ENCODE results near the gene C16orf92. TPM values are rescaled to one million over a fixed set of nuclear protein-coding genes. Genes with fewer than 3 reads are reported as not detected.

C16orf92 gene
- total RNA-seq, 1 donor from 2014 or later, result not detected

- no peak overlapping the region for H3K27ac Mint-ChIP-seq
- no peak for DNase-seq
- H3K4me1 Mint-ChIP-seq, result no peaks in the 10 kb centered on the region
- no peaks in the 10 kb centered on the region for H3K27me3 Mint-ChIP-seq
- H3K9me3 Mint-ChIP-seq, result no peaks in the 10 kb centered on the region
- H3K36me3 Mint-ChIP-seq (ENCODE audit: low read depth), result peaks cover 62% of the 10 kb centered on the region
- no peak overlapping the region for H3K4me3 Mint-ChIP-seq
- intact Hi-C loops (cut with micrococcal nuclease), result no loop called here
These were observed 38.7 kb upstream of the C16orf92 start for GRCh38 chr16:29984137-29984763.

GRCh38 chr16:29984764-29985147, 38.2 kb upstream of the C16orf92 start:
- Mint-ChIP-seq H3K36me3 (ENCODE audit: low read depth) (peaks cover 58% of the 10 kb centered on the region), H3K27me3 (no peaks in the 10 kb centered on the region), H3K4me3 (no peak overlapping the region), H3K27ac (no peak overlapping the region), H3K9me3 (no peaks in the 10 kb centered on the region), H3K4me1 (no peaks in the 10 kb centered on the region)
- DNase-seq, result no peak
- intact Hi-C loops (cut with micrococcal nuclease), result no loop called here

- H3K27ac Mint-ChIP-seq, result no peak overlapping the region
These were observed 37.7 kb upstream of the C16orf92 start for GRCh38 chr16:29985271-29985811.

GRCh38 chr16:29986231-29986630, 36.8 kb upstream of the C16orf92 start:
- Mint-ChIP-seq H3K4me3 (no peak overlapping the region), H3K4me1 (no peaks in the 10 kb centered on the region), H3K9me3 (no peaks in the 10 kb centered on the region), H3K27ac (no peak overlapping the region), H3K36me3 (ENCODE audit: low read depth) (peaks cover 54% of the 10 kb centered on the region), H3K27me3 (no peaks in the 10 kb centered on the region)
- intact Hi-C loops (cut with micrococcal nuclease), result no loop called here
- DNase-seq, result no peak

More at GRCh38 chr16:29985271-29985811, 37.7 kb upstream of the C16orf92 start:
- Mint-ChIP-seq H3K27me3 (no peaks in the 10 kb centered on the region), H3K4me1 (no peaks in the 10 kb centered on the region), H3K9me3 (no peaks in the 10 kb centered on the region), H3K36me3 (ENCODE audit: low read depth) (peaks cover 55% of the 10 kb centered on the region), H3K4me3 (no peak overlapping the region)
- intact Hi-C loops (cut with micrococcal nuclease), result no loop called here
- no peak for DNase-seq

GRCh38 chr16:29986931-29987330, 36.1 kb upstream of the C16orf92 start:
- no peak for DNase-seq
- H3K36me3 Mint-ChIP-seq (ENCODE audit: low read depth), result peaks cover 50% of the 10 kb centered on the region
- no peaks in the 10 kb centered on the region for H3K9me3 Mint-ChIP-seq
- H3K27me3 Mint-ChIP-seq, result no peaks in the 10 kb centered on the region
- H3K4me1 Mint-ChIP-seq, result no peaks in the 10 kb centered on the region
- intact Hi-C loops (cut with micrococcal nuclease), result no loop called here
- H3K27ac Mint-ChIP-seq, result no peak overlapping the region
- H3K4me3 Mint-ChIP-seq, result no peak overlapping the region

GRCh38 chr16:29987371-29988085, 35.5 kb upstream of the C16orf92 start:
- Mint-ChIP-seq H3K4me1 (no peaks in the 10 kb centered on the region), H3K9me3 (no peaks in the 10 kb centered on the region), H3K27ac (no peak overlapping the region), H3K36me3 (ENCODE audit: low read depth) (peaks cover 50% of the 10 kb centered on the region), H3K27me3 (no peaks in the 10 kb centered on the region), H3K4me3 (no peak overlapping the region)
- intact Hi-C loops (cut with micrococcal nuclease), result no loop called here
- DNase-seq, result no peak

- H3K27me3 Mint-ChIP-seq, result no peaks in the 10 kb centered on the region
- no peaks in the 10 kb centered on the region for H3K4me1 Mint-ChIP-seq
- no peak overlapping the region for H3K4me3 Mint-ChIP-seq
- H3K36me3 Mint-ChIP-seq (ENCODE audit: low read depth), result peaks cover 47% of the 10 kb centered on the region
- no peak for DNase-seq
- H3K27ac Mint-ChIP-seq, result peak overlapping the region; percentile 32
- intact Hi-C loops (cut with micrococcal nuclease), result no loop called here
- H3K9me3 Mint-ChIP-seq, result no peaks in the 10 kb centered on the region
These were observed 34.5 kb upstream of the C16orf92 start for GRCh38 chr16:29988346-29989075.

- DNase-seq, result no peak
- no peak overlapping the region for H3K27ac Mint-ChIP-seq
- intact Hi-C loops (cut with micrococcal nuclease), result no loop called here
- H3K27me3 Mint-ChIP-seq, result no peaks in the 10 kb centered on the region
- H3K9me3 Mint-ChIP-seq, result no peaks in the 10 kb centered on the region
- peaks cover 50% of the 10 kb centered on the region for H3K36me3 Mint-ChIP-seq (ENCODE audit: low read depth)
- peaks cover 5% of the 10 kb centered on the region for H3K4me1 Mint-ChIP-seq
- no peak overlapping the region for H3K4me3 Mint-ChIP-seq
These were observed 33.7 kb upstream of the C16orf92 start for GRCh38 chr16:29989111-29989858.

- no peak overlapping the region for H3K4me3 Mint-ChIP-seq
- intact Hi-C loops (cut with micrococcal nuclease), result loop anchor here (10.0 kb wide), 2 partner anchors 385 to 665 kb away; partner anchors contain the start of genes FBRS, MYL11, PRR14 and TBC1D10B
- peaks cover 13% of the 10 kb centered on the region for H3K4me1 Mint-ChIP-seq
- no peaks in the 10 kb centered on the region for H3K27me3 Mint-ChIP-seq
- H3K9me3 Mint-ChIP-seq, result no peaks in the 10 kb centered on the region
- DNase-seq, result no peak
- peaks cover 49% of the 10 kb centered on the region for H3K36me3 Mint-ChIP-seq (ENCODE audit: low read depth)
- H3K27ac Mint-ChIP-seq, result no peak overlapping the region
These were observed 33.0 kb upstream of the C16orf92 start for GRCh38 chr16:29990034-29990433.

- no peaks in the 10 kb centered on the region for H3K9me3 Mint-ChIP-seq
- intact Hi-C loops (cut with micrococcal nuclease), result loop anchor here (10.0 kb wide), 2 partner anchors 384 to 664 kb away; partner anchors contain the start of genes FBRS, MYL11, PRR14 and TBC1D10B
- no peak overlapping the region for H3K4me3 Mint-ChIP-seq
- peaks cover 39% of the 10 kb centered on the region for H3K36me3 Mint-ChIP-seq (ENCODE audit: low read depth)
- no peak for DNase-seq
- no peak overlapping the region for H3K27ac Mint-ChIP-seq
- H3K27me3 Mint-ChIP-seq, result no peaks in the 10 kb centered on the region
- peaks cover 13% of the 10 kb centered on the region for H3K4me1 Mint-ChIP-seq
These were observed 32.0 kb upstream of the C16orf92 start for GRCh38 chr16:29990883-29991570.

GRCh38 chr16:29991571-29991904, 31.5 kb upstream of the C16orf92 start:
- no peak for DNase-seq
- intact Hi-C loops (cut with micrococcal nuclease), result loop anchor here (10.0 kb wide), 2 partner anchors 383 to 663 kb away; partner anchors contain the start of genes FBRS, MYL11, PRR14 and TBC1D10B
- H3K27ac Mint-ChIP-seq, result no peak overlapping the region
- H3K4me3 Mint-ChIP-seq, result no peak overlapping the region
- peaks cover 41% of the 10 kb centered on the region for H3K36me3 Mint-ChIP-seq (ENCODE audit: low read depth)
- H3K27me3 Mint-ChIP-seq, result no peaks in the 10 kb centered on the region
- H3K4me1 Mint-ChIP-seq, result peaks cover 15% of the 10 kb centered on the region
- H3K9me3 Mint-ChIP-seq, result no peaks in the 10 kb centered on the region

- intact Hi-C loops (cut with micrococcal nuclease), result loop anchor here (10.0 kb wide), 2 partner anchors 382 to 662 kb away; partner anchors contain the start of genes FBRS, MYL11, PRR14 and TBC1D10B
- Mint-ChIP-seq H3K4me3 (no peak overlapping the region), H3K36me3 (ENCODE audit: low read depth) (peaks cover 43% of the 10 kb centered on the region), H3K27ac (peak overlapping the region; percentile 25), H3K9me3 (no peaks in the 10 kb centered on the region), H3K4me1 (peaks cover 20% of the 10 kb centered on the region), H3K27me3 (no peaks in the 10 kb centered on the region)
- DNase-seq, result no peak
These were observed 30.5 kb upstream of the C16orf92 start for GRCh38 chr16:29992344-29992967.
